Measurements from ENCODE around the gene KCNF1. TPM values are rescaled to one million over a fixed set of nuclear protein-coding genes. Genes with fewer than 3 reads are reported as not detected.
A peak's percentile ranks its signal among the peaks of the same experiment; 100 is the strongest.
"Not testable (repeated sequence)": the region's sequence is repeated elsewhere in the genome, so short reads cannot be mapped to it uniquely, and the experiment has no call there.

KCNF1 gene
- total RNA-seq, 1 donor from 2014 or later, result not detected

- DNase-seq (no peak), ATAC-seq (no peak)
- peaks cover 6% of the 10 kb centered on the region for H3K27me3 ChIP-seq (ENCODE audit: low read depth)
- no peak overlapping the region for H3K27ac ChIP-seq
- H3K4me3 ChIP-seq, result no peak overlapping the region
- H3K9me3 ChIP-seq, result no peaks in the 10 kb centered on the region
- TF ChIP-seq CTCF (IDR thresholded peaks at IDR 0.05), result no peak
- no peaks in the 10 kb centered on the region for H3K4me1 ChIP-seq
- intact Hi-C loops (cut with DNase I), result no loop called here
- no peaks in the 10 kb centered on the region for H3K36me3 ChIP-seq
These were observed 43.4 kb downstream of the KCNF1 start for GRCh38 chr2:10954856-10955818.

- no peak for DNase-seq
These were observed 44.5 kb downstream of the KCNF1 start for GRCh38 chr2:10956006-10956790.

GRCh38 chr2:10957391-10957790 is 45.7 kb downstream of the KCNF1 start:
- ATAC-seq (no peak), DNase-seq (no peak)
- no peaks in the 10 kb centered on the region for H3K36me3 ChIP-seq
- intact Hi-C loops (cut with DNase I), result no loop called here
- H3K27me3 ChIP-seq (ENCODE audit: low read depth), result peaks cover 6% of the 10 kb centered on the region
- H3K9me3 ChIP-seq, result no peaks in the 10 kb centered on the region
- H3K4me3 ChIP-seq, result no peak overlapping the region
- no peak overlapping the region for H3K27ac ChIP-seq
- no peaks in the 10 kb centered on the region for H3K4me1 ChIP-seq
- no peak for TF ChIP-seq CTCF (IDR thresholded peaks at IDR 0.05)

More at GRCh38 chr2:10956006-10956790, 44.5 kb downstream of the KCNF1 start:
- Histone ChIP-seq H3K4me1 (no peaks in the 10 kb centered on the region), H3K36me3 (no peaks in the 10 kb centered on the region), H3K4me3 (no peak overlapping the region), H3K27ac (no peak overlapping the region), H3K27me3 (ENCODE audit: low read depth) (peaks cover 6% of the 10 kb centered on the region), H3K9me3 (no peaks in the 10 kb centered on the region)
- intact Hi-C loops (cut with DNase I), result no loop called here
- no peak for TF ChIP-seq CTCF (IDR thresholded peaks at IDR 0.05)
- ATAC-seq, result no peak

GRCh38 chr2:10958452-10958851 is 46.7 kb downstream of the KCNF1 start:
- DNase-seq; H3K27ac ChIP-seq; H3K36me3 ChIP-seq; H3K27me3 ChIP-seq (ENCODE audit: low read depth); ATAC-seq; H3K4me3 ChIP-seq; H3K4me1 ChIP-seq; H3K9me3 ChIP-seq; intact Hi-C loops (cut with DNase I): not testable (repeated sequence)

- Histone ChIP-seq H3K4me1 (peaks cover 7% of the 10 kb centered on the region), H3K27ac (no peak overlapping the region), H3K27me3 (ENCODE audit: low read depth) (peaks cover 6% of the 10 kb centered on the region), H3K4me3 (no peak overlapping the region), H3K9me3 (no peaks in the 10 kb centered on the region), H3K36me3 (no peaks in the 10 kb centered on the region)
- TF ChIP-seq CTCF (IDR thresholded peaks at IDR 0.05), result no peak
- DNase-seq, result no peak
- peak in 1 of 2 donors; percentile 14 for ATAC-seq
- intact Hi-C loops (cut with DNase I), result no loop called here
These were observed 49.1 kb downstream of the KCNF1 start for GRCh38 chr2:10960606-10961489.

Data from lower lobe of right lung (tissue), 2 donors.